HG03097 (cell line): ENCODE measurements around the gene CPEB3.
A peak's percentile ranks its signal among the peaks of the same experiment; 100 is the strongest.
"Not testable (repeated sequence)": the region's sequence is repeated elsewhere in the genome, so short reads cannot be mapped to it uniquely, and the experiment has no call there.

Source experiments
- ATAC-seq: cut with Tn5 transposase; IDR thresholded peaks from one replicate; pipeline ENCODE4 v1.9.1; 2021; ENCODE audit not compliant: unreplicated experiment, low FRiP score

CPEB3 gene

DNA sequence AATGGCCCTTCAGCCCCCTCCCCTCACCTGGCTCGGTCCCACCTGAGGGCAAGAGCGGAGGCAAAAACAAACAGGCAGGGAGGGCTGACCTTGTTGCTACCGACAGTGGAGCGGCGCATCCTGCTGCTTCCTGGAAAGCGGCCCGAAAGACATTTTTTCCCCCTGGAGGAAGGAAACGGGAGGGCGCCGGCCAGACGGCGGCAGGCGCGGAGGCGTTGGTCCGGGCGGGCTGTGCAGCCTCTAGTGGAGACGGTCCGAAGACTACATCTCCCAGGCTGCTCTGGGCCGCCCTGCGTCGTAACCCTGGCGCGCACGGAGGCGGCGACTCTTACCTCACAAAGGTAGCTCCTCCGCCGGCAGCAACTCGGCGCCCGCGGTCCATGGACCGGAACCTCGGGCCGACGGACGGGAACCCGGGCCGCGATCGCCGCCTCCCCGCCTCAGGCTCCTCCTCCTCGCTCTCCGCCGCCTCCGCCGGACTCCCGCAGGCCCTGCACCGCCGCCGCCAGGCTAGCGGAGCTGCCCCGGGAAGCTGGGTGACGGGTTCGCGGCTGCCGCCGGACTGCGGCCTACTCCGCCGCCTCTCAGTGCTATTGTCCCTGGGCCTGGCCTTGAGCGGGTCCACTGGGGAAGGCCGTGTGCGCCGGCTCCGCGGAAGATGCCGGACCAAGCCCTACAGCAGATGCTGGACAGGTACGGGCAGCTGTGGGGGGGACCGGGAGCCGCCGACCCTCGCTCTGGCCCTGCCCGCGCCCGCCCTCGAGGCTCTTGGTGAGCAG is at the start of gene CPEB3, which contains the start of gene MARCHF5:
Gene CPEB3, minus strand, starts transcription at position 242 of the 779 bp plus-strand sequence. CDS start 50,728 bp downstream, outside the sequence.
Gene MARCHF5, plus strand, starts transcription at position 331 of the 779 bp plus-strand sequence. Its CDS starts 328 bp downstream, at position 659.
- peak; percentile 98 for ATAC-seq

DNA sequence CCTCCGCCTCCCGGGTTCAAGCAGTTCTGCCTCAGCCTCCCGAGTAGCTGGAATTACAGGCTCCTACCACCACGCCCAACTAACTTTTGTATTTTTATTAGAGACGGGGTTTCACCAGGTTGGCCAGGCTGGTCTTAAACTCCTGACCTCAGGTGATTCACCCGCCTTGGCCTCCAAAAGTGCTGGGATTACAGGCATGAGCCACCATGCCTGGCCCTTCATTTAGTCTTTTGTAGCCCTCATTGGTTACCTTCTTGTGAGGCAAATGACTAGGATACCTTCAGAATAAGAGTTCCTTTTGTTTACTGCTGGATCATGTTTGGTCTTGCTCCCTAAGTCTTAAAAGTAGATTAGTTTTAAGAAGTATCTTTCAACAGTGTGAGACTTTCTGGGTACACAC is 39.0 kb upstream of the CPEB3 start:
- not testable (repeated sequence) for ATAC-seq

- ATAC-seq, result no peak
These were observed 38.1 kb upstream of the CPEB3 start for GRCh38 chr10:92328993-92329392.

- ATAC-seq, result no peak
These were observed 36.9 kb upstream of the CPEB3 start for GRCh38 chr10:92327445-92328433.

- no peak for ATAC-seq
These were observed 32.2 kb upstream of the CPEB3 start for GRCh38 chr10:92323079-92323478.

DNA sequence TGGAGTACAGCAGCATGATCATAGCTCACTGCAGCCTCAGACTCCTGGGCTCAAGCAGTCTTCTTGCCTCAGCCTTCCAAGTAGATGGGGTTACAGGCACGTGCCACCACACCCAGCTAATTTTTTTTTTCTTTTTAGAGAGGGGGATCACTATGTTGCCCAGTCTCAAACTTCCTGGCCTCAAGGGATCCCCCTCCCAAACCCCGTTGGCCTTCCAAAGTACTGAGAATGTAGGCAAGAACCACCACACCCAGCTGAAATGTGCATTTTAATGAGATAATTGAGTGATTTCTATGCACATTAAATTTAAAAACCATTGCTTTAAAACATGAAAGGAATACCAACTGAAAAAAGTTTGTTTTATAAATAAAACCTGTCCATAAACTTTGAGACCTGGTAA is 25.7 kb upstream of the CPEB3 start:
- no peak for ATAC-seq

DNA sequence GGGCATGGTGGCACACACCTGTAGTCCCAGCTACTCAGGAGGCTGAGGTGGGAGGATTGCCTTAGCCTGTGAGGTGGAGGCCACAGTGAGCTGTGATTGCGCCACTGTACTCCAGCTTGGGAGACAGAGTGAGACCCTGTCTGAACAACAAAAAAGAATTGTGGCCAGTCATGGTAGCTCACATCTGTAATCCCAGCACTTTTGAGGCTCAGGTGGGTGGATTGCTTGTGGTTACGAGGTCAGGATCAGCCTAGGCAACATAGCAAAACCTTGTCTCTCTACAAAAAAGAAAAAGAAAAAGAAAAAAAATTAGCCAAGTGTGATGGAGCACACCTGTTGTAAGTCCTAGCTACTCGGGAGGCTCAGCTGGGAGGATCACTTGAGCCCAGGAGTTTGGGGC is 22.9 kb upstream of the CPEB3 start:
- ATAC-seq, result no peak

- no peak for ATAC-seq
These were observed 18.4 kb upstream of the CPEB3 start for GRCh38 chr10:92309272-92309671.

DNA sequence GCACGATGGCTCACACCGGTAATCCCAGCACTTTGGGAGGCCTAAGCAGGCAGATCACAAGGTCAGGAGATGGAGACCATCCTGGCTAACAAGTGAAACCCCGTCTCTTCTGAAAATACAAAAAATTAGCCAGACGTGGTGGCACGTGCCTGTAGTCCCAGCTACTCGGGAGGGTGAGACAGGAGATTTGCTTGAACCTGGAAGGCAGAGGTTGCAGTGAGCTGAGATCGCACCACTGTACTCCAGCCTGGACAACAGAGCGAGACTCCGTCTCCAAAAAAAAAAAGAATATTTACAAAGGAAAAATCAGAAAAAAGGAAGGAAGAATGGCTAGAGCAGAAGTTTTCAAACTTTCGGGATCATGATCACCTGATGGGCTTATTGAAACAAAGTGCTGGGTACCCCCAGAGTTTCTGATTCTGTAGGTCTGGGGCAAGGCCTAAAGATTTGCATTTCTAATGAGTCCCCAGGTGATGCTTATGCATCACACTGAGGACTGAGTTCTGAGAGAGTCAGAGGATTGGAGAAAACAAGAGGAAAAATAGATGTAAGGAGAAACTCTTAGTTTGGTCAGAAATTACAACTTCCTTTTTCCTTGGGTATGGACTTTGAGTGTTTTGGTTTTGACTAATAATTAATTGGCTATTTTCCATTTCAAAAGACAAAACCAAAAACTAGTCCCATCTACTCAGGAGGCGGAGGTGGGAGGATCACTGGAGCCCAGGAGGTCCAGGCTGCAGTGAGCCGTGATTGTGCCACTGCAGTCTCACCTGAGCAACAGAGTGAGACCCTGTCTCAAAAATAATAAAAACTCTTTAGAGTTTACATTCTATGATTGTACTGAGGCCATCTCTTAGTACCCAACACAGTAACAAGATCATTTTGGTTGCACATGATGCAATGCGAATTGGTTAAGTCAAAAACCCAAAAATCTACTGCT is 14.5 kb upstream of the CPEB3 start:
- no peak for ATAC-seq

DNA sequence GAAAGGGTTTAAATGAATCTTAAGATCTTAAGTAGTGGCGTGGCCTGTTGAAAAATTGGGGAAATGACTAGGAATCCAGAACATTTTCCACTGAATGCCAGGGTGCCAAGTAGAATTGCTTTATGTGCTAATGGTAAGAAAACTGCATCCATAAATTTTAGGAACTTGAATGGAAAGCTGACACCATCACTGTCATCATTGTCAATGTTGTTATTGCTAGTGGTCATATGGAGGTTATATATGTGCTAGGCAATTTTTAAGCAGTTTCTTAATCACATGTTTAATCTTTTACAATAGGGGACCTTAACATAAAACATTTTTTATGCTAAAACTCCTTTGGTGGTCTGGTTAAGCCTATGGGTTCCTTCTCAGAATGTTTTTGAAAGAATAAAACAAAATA is 13.2 kb upstream of the CPEB3 start:
- no peak for ATAC-seq

- no peak for ATAC-seq
These were observed 12.2 kb upstream of the CPEB3 start for GRCh38 chr10:92303096-92303495.

- no peak for ATAC-seq
These were observed 7.6 kb upstream of the CPEB3 start for GRCh38 chr10:92298487-92298886.

- no peak for ATAC-seq
These were observed 1.3 kb upstream of the CPEB3 start for GRCh38 chr10:92291921-92292845.

DNA sequence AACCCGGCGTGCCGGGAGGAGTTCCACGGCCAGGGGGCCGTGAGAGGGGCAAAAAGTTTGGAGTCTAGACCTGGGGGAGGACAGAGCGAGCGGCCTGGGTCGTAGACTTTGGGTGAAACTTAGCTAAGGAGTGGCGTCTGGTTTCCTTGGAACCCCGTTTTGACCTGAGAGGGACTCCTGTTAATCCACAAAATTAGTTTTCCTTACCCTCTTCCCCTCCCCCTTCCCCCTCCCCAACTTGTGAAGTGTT is 663 bp upstream of the CPEB3 start:
- ATAC-seq, result no peak

DNA sequence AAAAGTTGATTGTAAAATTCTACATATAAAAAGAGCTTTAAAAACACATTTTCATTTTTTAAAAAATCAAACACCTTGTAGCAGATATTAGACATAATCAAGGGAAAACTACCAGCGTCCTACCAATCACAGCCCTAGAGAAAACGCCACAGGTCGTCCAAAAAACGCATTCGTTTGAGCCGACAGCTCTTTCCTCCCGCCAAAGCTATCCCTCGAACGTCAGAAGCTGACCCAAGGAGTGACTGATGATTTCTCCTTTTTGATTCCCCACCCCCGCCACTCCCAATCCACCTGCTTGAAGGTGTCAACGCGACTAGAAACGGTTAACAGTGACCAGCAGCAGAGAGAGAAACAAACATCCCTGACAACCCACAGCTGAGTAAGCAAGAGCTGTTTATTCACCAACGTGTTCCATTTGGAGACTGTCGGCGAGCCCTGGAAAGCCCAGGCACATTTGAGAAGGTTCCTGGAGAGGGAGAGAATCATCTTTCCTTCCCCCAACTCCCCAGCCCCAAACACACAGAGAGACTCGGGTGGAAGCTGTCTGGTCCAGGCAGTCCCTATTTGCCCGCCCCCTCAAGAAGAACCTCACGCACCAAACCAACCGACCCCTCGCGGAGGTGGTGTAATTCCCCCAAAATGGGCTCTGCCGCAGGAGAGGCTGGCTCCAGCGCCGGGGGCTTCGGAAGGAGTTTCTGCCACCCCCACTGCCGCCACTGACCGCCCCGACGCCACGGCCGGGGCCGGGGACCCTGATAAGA is 622 bp downstream of the CPEB3 start:
- peak; percentile 16 for ATAC-seq

GRCh38 chr10:92284112-92284704 is 6.7 kb downstream of the CPEB3 start:
- ATAC-seq, result no peak

GRCh38 chr10:92278996-92279696 is 11.7 kb downstream of the CPEB3 start:
- ATAC-seq, result no peak

GRCh38 chr10:92274071-92274470 is 16.8 kb downstream of the CPEB3 start:
- no peak for ATAC-seq
